ENCODE measurements around the gene PALM3.

DNA sequence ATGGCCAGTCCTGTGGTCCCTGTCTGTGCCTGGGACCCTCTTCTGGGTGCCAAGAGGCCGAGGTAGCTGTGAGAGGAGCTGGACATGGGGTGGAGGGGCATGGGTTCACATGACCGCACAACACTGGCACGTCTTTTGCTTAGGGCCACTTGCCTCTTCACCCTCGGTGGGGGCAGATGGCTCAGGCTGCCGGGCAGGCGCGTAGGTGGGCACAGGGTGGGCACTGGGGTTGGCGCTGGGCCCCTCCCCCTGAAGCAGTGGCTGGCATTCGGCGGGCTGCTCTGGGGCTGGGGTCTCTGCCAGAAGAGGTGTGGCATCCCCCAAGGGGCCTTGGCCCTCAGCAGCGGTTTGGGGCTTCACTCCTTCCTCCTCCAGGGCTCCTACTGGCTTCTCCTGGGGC lies 8.4 kb downstream of the PALM3 start:
- no peak for TF ChIP-seq FOS (IDR thresholded peaks at IDR 0.05; ENCODE audit: borderline replicate concordance, insufficient read depth, low read length)
- TF ChIP-seq POLR2A (IDR thresholded peaks at IDR 0.05; ENCODE audit: low read depth, low read length) = no peak
- TF ChIP-seq CTCF (IDR thresholded peaks at IDR 0.05; ENCODE audit: extremely low read depth in 1 of 2, insufficient read depth in 1 of 2, low read depth in 1 of 2, low read length in 2 of 2) = no peak

All from endothelial cell of umbilical vein (primary cell).